Measurements from ENCODE around the gene CKAP4.

Gene CKAP4

GRCh38 chr12:106213662-106214061 is 34.2 kb downstream of the CKAP4 start:
- TF ChIP-seq CTCF (IDR thresholded peaks at IDR 0.05; ENCODE audit: low read depth, low read length): no peak
- no peak overlapping the region for H3K4me3 ChIP-seq (ENCODE audit: low read depth, low read length)

- TF ChIP-seq CTCF (IDR thresholded peaks at IDR 0.05; ENCODE audit: low read depth, low read length): no peak
- no peak overlapping the region for H3K4me3 ChIP-seq (ENCODE audit: low read depth, low read length)
Observed at GRCh38 chr12:106211973-106212372, 35.8 kb downstream of the CKAP4 start.

- no peak for TF ChIP-seq CTCF (IDR thresholded peaks at IDR 0.05; ENCODE audit: low read depth, low read length)
- H3K4me3 ChIP-seq (ENCODE audit: low read depth, low read length): no peak overlapping the region
Observed at GRCh38 chr12:106205208-106206069, 42.4 kb downstream of the CKAP4 start.

- no peak for TF ChIP-seq CTCF (IDR thresholded peaks at IDR 0.05; ENCODE audit: low read depth, low read length)
- H3K4me3 ChIP-seq (ENCODE audit: low read depth, low read length): no peak overlapping the region
Observed at GRCh38 chr12:106204312-106204711, 43.5 kb downstream of the CKAP4 start.

GRCh38 chr12:106197906-106198623 is 49.8 kb downstream of the CKAP4 start:
- no peak overlapping the region for H3K4me3 ChIP-seq (ENCODE audit: low read depth, low read length)
- TF ChIP-seq CTCF (IDR thresholded peaks at IDR 0.05; ENCODE audit: low read depth, low read length): no peak

- no peak for TF ChIP-seq CTCF (IDR thresholded peaks at IDR 0.05; ENCODE audit: low read depth, low read length)
- no peak overlapping the region for H3K4me3 ChIP-seq (ENCODE audit: low read depth, low read length)
Observed at GRCh38 chr12:106195621-106196027, 52.2 kb downstream of the CKAP4 start.

- TF ChIP-seq CTCF (IDR thresholded peaks at IDR 0.05; ENCODE audit: low read depth, low read length): no peak
- H3K4me3 ChIP-seq (ENCODE audit: low read depth, low read length): no peak overlapping the region
Observed at GRCh38 chr12:106194351-106194750, 53.5 kb downstream of the CKAP4 start.

Data from WI38 (cell line).